ENCODE measurements around the gene JAK2. TPM values are rescaled to one million over a fixed set of nuclear protein-coding genes. Genes with fewer than 3 reads are reported as not detected.

The JAK2 gene
- total RNA-seq, 1 experiment from 2014 or later = 2.8 TPM

GRCh38 chr9:5112109-5112592 is 127.1 kb downstream of the JAK2 start:
- peak; percentile 15 for DNase-seq
- Histone ChIP-seq H3K27me3 (ENCODE audit: control insufficient read depth, insufficient read depth, low read length) (no peaks in the 10 kb centered on the region), H3K36me3 (replicated peaks; ENCODE audit: control insufficient read depth, insufficient read depth, low read length) (no peaks in the 10 kb centered on the region), H3K4me3 (ENCODE audit: insufficient read depth, low read depth, low read length) (no peak overlapping the region)

- no peak overlapping the region for H3K4me3 ChIP-seq (ENCODE audit: insufficient read depth, low read depth, low read length)
- no peaks in the 10 kb centered on the region for H3K27me3 ChIP-seq (ENCODE audit: control insufficient read depth, insufficient read depth, low read length)
- H3K36me3 ChIP-seq (replicated peaks; ENCODE audit: control insufficient read depth, insufficient read depth, low read length) = no peaks in the 10 kb centered on the region
- peak; percentile 23 for DNase-seq
Observed at GRCh38 chr9:5112646-5113045, 127.6 kb downstream of the JAK2 start.

- DNase-seq = peak; percentile 7
- no peaks in the 10 kb centered on the region for H3K36me3 ChIP-seq (replicated peaks; ENCODE audit: control insufficient read depth, insufficient read depth, low read length)
- no peaks in the 10 kb centered on the region for H3K27me3 ChIP-seq (ENCODE audit: control insufficient read depth, insufficient read depth, low read length)
- no peak overlapping the region for H3K4me3 ChIP-seq (ENCODE audit: insufficient read depth, low read depth, low read length)
Observed at GRCh38 chr9:5113523-5113922, 128.5 kb downstream of the JAK2 start.

GRCh38 chr9:5113994-5114748 is 129.1 kb downstream of the JAK2 start:
- H3K4me3 ChIP-seq (ENCODE audit: insufficient read depth, low read depth, low read length) = no peak overlapping the region
- no peaks in the 10 kb centered on the region for H3K27me3 ChIP-seq (ENCODE audit: control insufficient read depth, insufficient read depth, low read length)
- DNase-seq = no peak
- no peaks in the 10 kb centered on the region for H3K36me3 ChIP-seq (replicated peaks; ENCODE audit: control insufficient read depth, insufficient read depth, low read length)

GRCh38 chr9:5122116-5122515 is 137.0 kb downstream of the JAK2 start:
- DNase-seq = no peak
- Histone ChIP-seq H3K4me3 (ENCODE audit: insufficient read depth, low read depth, low read length) (no peak overlapping the region), H3K36me3 (replicated peaks; ENCODE audit: control insufficient read depth, insufficient read depth, low read length) (no peaks in the 10 kb centered on the region), H3K27me3 (ENCODE audit: control insufficient read depth, insufficient read depth, low read length) (no peaks in the 10 kb centered on the region)

GRCh38 chr9:5122516-5122915 is 137.4 kb downstream of the JAK2 start:
- no peaks in the 10 kb centered on the region for H3K27me3 ChIP-seq (ENCODE audit: control insufficient read depth, insufficient read depth, low read length)
- no peak overlapping the region for H3K4me3 ChIP-seq (ENCODE audit: insufficient read depth, low read depth, low read length)
- no peak for DNase-seq
- no peaks in the 10 kb centered on the region for H3K36me3 ChIP-seq (replicated peaks; ENCODE audit: control insufficient read depth, insufficient read depth, low read length)

- Histone ChIP-seq H3K36me3 (replicated peaks; ENCODE audit: control insufficient read depth, insufficient read depth, low read length) (no peaks in the 10 kb centered on the region), H3K27me3 (ENCODE audit: control insufficient read depth, insufficient read depth, low read length) (no peaks in the 10 kb centered on the region), H3K4me3 (ENCODE audit: insufficient read depth, low read depth, low read length) (no peak overlapping the region)
- no peak for DNase-seq
Observed at GRCh38 chr9:5140151-5140550, 155.1 kb downstream of the JAK2 start.

GRCh38 chr9:5144217-5144616 is 159.1 kb downstream of the JAK2 start:
- no peak overlapping the region for H3K4me3 ChIP-seq (ENCODE audit: insufficient read depth, low read depth, low read length)
- no peaks in the 10 kb centered on the region for H3K27me3 ChIP-seq (ENCODE audit: control insufficient read depth, insufficient read depth, low read length)
- no peaks in the 10 kb centered on the region for H3K36me3 ChIP-seq (replicated peaks; ENCODE audit: control insufficient read depth, insufficient read depth, low read length)
- DNase-seq = no peak

GRCh38 chr9:5146241-5146640 is 161.2 kb downstream of the JAK2 start:
- no peak overlapping the region for H3K4me3 ChIP-seq (ENCODE audit: insufficient read depth, low read depth, low read length)
- H3K27me3 ChIP-seq (ENCODE audit: control insufficient read depth, insufficient read depth, low read length) = no peaks in the 10 kb centered on the region
- no peaks in the 10 kb centered on the region for H3K36me3 ChIP-seq (replicated peaks; ENCODE audit: control insufficient read depth, insufficient read depth, low read length)
- DNase-seq = no peak

Other genes starting within 250 kb of the JAK2 start
- 116 and 118 TPM in 2 replicates for gene AK3, start 244.1 kb upstream of the JAK2 start, total RNA-seq (2014; rRNA removed; shearing (Covaris generic))
- 16.6 and 25.6 TPM in 2 replicates for gene RCL1, start 192.3 kb upstream of the JAK2 start, total RNA-seq (2014; rRNA removed; shearing (Covaris generic))
- gene INSL6, start 200.4 kb downstream of the JAK2 start, total RNA-seq (2014; rRNA removed; shearing (Covaris generic)) = not detected in 2 replicates
- not detected in 2 replicates for gene INSL4, start 246.1 kb downstream of the JAK2 start, total RNA-seq (2014; rRNA removed; shearing (Covaris generic))

Measured in H7 (cell line).